ENCODE results near the gene AGTRAP.

The AGTRAP gene

DNA sequence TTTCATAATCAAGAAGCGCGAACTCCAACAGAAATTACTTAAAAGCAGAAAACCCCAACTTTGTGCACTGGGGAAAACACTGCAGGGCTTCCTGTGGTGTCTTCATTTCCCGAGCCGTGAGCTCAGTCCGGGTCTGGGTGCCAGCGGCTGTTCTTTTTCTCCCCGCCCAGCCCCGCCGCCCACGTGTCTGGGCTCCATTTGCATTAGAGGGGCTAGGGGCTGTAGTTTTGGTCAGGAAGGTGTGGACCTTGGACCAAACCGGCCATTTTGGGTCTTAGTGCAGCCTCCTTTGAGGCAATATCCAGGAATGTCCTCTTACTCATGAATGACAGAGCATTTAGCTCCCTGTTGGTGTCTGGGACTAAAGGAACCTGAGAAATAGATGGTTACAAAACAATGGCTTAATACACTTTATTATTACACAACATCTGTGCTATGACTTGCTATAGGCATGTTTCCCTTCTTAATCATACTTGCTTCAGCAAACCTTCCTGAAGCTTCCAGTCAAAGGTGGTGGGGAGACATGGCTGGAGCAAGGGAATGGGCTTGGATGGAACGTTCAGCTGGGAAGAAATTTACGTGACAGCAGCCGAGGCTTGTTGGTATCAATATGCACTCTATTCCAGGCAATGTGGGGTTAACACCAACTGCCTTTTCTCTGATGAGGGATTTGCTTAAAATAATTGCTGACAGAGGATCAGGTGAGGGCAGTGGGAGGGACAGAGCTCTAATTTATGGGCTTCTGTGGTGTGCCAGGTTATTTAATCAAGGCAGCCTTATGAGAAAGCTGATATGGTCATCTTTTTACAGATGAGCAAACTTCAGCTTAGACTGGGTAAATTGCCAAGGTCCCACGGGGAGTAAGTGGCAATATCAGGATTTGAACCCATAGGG, 1.1 kb downstream of the AGTRAP start:
- DNase-seq, result no peak

DNA sequence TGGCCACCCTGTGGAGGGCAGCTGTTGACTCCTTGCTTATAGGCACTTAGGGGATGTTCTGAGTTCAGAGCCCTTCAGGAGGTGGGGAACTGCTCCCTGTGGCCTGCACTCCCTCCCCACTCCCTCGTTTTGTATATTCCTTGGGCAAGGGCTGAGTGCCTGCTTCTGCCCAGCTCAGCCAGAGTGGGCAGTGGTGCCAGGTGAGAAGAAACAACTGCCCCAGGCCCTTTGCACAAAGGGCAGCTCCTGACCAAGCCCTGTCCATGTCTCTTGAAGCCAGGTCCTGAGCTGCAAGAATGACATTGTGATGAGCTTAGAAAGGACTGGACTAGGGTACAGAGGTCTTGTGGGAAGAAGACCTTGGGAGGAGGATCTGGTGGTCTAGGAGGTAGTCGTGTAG, 2.2 kb downstream of the AGTRAP start:
- no peak for DNase-seq

DNA sequence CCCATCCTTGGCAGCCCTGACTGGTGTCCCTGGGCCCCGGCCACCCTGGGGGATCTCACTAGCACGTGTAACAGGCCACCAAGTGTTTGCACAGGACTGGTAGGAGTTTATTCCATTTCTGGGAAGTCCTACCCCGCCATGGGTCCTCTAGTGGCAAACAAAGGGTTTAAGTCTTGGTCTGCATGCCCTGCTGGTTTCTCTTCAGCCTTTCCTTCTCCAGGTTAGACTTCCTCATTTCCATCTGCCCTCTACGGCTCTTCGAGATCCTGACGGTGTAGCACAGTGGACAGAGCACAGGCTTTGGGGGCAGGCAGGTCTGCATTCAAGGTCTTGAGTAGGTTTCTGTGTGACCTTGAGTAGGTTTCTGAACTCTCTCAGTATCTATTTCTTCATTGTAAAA, 2.8 kb downstream of the AGTRAP start:
- no peak for DNase-seq

DNA sequence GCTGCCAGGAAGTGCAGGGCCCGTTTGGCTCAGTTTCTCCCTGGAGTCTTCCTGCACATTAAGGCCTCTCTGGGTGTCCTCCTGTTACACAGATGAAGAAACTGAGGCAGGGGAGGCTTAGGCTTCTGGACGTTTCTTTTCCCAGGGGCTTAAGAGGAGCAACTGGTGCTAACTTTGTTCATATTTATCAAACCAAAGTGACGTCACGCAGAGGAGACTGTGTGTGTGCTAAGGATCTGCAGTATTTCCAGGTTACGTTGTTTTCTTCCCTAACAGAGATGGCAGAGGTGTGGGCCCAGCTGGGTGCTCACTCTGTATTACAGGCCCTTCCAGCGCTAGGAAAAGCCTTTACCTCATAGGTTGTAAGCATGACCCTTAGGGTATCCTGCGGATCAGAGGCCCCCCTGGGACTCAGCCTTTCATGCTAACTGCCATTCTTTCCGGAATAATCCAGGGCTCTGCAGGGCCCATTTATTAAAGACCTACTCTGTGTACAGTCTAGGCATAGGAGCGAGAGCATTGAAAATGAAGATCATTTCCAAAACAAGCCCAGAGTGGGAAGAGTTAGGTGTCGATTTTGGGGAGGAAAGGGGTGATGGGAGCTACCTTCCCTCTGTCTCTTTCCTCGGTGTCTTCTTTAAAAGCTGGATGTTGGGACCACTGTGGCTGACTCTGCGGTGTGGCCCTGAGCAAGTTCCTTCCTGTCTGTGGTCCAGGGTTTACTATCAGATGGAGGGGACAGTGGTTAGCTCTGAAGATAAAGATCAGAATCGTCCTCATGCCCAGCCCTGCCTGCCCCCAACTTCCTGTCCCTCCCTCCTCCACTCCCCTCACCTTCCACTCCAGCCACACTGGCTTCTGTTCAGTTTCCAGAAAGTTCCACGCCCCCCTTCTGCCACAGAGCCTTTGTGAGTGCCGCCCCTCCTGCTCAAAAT, 4.6 kb downstream of the AGTRAP start:
- no peak for DNase-seq

DNA sequence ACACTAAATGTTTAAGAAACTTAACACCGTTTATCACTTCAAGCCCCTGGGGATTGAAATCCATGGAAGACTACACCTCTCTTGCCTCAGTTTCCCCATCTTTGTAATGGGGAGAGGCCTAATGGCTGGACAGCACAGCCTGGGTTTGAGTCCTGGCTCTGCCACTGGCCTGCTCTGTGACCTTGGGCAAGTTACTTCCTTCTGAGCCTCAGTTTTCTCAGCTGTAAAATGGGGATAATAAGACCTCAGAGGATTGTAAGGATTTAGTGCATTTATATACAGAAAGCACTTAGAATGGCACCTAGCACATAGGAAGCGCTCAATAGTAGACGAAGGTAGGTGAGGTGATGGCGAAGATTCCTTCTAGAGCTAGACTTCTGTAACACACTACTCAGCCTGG, 5.5 kb downstream of the AGTRAP start:
- DNase-seq, result no peak

DNA sequence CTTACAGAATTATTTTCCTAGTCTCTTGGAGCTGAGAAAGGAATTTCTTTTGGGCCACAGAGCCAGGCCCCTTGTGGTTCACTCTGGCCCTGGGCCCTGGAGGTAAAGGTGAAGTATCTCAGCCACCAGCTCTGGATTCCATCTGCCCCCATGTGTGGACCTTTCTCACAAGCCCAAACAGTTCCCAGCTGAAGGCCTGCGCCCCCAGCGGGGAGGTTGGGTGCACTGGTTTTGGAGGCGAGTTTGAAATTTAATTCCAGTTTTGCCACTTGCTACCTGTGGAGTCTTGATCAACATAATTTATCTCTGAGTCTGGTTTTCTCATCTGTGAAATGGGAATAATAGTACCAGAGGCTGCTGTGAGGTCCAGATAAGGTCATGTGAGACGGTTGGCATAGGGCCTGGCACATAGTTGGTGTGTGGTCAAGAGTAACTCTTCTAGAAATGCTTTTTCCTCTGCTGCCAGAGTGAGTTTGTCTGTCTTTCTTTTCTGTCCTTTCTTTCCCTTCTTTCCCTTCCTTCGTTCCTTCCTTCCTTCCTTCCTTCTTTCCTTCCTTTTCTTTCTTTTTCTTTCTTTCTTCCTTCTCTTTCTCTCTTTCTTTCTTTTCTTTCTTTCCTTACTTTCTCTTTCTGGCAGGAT, 6.1 kb downstream of the AGTRAP start:
- DNase-seq, result no peak

DNA sequence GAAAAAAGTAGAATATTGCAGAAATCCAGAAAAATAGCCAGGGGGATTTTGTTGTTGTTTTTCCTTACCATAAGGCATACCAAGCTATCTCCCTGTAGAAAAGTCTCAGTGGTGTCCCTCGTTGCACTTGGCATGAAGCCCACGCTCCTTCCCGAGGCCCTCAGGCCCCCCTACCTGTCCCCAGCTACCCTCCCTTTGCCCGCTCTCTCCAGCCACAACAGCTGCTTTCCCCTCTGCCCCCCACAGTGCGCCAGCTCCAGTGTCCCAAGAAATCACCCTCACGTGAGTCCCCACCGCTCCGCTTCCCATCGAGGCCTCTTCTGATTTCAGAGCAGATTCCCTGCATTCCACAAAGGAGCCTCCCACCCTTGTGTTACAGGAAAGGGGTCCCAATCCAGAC, 8.4 kb downstream of the AGTRAP start:
- DNase-seq, result no peak

DNA sequence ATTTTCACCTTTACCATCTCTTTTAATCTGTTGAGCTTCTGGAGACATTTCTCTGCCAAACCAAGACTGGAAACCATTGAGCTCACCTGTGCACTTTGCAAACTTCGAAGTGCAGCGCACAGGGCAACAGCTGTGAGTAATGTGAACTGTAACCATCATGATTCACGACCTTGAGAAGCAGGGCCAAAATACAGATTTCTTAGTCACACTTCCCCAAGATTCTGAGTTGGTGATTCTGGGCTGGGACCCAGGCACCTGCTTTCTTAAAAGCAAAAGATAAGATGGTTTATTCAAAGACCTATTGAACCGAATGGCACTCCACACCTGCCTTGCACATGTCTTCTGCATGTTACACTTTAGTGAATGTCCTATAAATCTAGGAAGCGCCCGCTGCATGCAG, 10.2 kb downstream of the AGTRAP start:
- DNase-seq, result no peak

DNA sequence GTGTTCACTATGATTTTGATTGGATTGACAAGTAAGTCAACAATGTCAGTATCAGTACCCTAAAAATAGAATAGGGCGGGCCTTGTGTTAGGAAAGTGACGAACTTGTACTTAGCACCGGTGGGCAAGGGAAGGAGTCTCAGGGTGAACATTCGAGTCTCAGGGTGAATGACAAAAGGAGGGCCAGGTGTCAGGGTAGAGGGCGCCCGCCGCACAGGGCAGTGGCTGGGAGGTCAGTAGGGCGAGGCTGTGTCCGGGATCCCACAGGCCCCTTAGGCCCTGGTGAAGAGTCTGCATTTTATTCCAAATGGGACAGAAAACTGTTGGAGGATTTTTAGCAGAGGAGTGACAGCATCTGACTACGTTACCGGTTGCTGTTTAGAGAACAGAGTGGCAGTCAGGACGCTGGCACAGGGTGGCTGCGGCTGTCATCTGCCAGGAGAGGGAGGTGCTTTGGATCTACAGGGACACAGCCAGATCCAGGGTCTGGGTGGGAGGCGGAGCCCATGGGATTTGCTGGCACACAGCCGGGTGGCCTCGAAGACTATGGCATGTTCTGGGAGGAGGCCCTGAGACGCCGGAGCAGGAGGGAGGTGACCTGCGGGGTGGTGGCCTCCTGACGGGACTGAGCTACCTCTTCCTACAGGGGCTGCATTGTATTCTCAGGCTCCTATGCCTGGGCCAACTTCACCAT, 11.0 kb downstream of the AGTRAP start:
- no peak for DNase-seq

DNA sequence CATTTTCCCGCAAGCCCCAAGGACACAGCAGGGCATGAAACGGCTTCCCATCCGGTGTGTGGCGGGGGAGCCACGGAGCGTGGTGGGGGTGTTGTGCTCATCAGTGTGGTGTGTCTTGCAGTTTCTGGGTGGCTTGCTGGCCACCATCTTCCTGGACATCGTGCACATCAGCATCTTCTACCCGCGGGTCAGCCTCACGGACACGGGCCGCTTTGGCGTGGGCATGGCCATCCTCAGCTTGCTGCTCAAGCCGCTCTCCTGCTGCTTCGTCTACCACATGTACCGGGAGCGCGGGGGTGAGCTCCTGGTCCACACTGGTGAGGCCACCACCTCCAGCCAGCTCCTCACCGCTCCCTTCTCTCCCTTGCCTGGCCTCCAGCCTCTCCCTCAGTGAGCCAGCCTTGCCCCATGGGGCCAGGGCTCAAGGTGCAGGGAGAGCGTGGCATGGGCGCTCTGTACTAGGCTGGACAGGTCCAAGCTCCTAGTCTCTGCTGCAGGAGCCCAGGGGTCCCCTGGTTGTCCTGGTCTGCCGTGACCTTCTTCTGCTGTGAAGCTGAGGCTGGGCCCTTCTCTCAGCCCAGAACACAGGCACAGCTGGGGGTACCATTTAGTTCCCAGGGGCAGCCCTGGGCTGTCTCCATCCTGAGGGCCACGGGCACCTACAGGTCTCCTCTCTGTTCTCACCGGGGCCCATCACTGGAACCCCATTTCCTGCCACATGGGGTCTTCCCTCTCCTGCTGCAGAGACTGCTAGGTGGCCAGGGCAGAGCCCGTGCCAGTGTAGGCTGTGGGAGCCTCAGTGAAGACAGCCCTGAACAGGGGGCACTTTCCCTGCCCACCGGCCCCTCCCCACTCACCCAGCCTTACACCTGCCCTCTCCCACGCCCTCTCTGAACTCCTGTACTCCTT, 12.6 kb downstream of the AGTRAP start:
- DNase-seq, result no peak

DNA sequence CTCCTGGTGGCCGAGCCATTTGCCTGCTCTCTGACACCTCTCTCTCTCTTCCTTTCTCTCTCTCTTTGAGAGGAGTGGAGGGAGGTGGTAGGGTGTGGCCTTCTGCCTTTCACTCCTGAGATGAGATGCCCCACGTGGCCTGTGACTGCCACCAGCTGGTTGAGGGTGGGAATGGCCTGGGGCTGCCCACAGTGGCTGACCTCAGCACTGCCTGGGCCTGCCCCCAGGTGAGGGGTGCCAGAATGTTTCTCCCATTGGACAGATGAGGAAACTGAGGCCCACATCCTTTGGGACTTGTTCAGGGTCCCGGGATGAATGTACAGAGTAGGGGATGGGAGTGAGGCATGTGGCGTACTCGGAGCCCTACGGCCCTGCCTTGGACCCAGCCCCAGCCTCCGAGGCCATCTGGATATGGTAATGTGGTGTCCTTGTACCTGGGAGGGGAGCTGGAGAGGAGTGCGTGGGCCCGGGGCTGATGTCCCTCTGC, 13.3 kb downstream of the AGTRAP start:
- no peak for DNase-seq

DNA sequence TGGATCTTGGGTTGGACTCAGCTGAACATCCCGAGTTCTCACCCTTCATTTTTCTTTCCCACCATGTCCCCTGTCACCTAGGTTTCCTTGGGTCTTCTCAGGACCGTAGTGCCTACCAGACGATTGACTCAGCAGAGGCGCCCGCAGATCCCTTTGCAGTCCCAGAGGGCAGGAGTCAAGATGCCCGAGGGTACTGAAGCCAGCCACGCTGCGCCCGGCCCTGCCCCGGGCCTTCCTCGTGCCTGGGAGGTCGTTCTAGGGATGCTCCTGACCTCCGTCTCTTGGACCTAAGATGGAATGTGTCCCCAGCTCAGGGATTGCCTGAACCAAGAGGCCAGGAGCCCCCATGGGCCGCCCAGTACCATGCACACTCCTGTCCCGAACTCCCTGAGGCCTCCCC, 14.1 kb downstream of the AGTRAP start:
- DNase-seq, result no peak

DNA sequence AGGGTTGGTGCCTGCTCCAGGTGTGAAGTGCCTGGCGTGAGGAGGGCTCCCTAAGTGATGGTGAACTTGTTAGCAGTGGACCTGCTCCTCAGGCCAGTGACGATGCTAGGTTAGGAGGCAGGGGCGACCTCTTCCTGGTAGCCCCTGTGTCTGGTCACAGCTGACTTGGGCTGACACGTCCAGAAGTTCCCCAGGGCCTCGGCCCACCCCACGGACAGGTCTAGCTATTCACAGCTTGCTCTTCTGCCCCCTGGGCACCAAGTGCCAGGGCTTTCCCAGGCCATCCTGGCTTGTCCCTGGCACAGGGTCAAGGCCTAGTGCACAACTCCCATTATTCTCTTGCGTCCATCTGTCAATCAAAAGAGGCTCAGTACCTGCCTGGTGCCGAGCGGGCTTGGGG, 15.2 kb downstream of the AGTRAP start:
- DNase-seq, result no peak

DNA sequence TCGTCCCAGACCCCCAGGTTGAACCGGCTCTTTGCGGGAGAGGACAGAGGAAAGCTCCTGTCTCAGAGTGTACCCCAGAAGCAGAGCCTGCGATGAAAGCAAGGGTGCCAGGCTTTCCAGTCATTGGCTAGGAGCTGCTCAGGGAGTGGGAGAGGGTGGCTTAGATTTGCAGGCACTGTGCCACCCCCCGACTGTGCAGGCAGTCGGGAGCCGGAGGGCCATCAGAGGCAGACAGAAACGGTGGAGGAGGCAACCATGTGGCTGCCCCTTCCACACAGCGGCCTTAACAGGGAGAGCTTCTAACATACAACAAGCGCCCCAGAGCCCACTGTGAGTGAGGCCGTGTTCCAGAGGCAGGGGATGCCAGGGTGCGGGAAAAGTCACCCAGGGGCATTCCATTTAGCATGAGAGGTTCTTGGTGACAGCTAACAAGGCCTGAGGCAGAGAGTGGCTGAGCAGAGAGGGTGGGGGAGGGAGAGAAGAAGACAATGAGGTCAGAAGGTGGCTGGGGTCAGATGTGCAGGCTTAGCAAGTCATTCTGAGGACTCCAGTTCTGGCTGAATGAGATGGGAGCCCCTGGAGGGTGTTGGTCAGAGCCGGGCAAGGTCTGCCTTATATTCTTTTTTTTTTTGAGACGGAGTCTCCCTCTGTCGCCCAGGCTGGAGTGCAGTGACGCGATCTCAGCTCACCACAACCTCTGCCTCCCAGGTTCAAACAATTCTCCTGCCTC, 16.6 kb downstream of the AGTRAP start:
- no peak for DNase-seq

DNA sequence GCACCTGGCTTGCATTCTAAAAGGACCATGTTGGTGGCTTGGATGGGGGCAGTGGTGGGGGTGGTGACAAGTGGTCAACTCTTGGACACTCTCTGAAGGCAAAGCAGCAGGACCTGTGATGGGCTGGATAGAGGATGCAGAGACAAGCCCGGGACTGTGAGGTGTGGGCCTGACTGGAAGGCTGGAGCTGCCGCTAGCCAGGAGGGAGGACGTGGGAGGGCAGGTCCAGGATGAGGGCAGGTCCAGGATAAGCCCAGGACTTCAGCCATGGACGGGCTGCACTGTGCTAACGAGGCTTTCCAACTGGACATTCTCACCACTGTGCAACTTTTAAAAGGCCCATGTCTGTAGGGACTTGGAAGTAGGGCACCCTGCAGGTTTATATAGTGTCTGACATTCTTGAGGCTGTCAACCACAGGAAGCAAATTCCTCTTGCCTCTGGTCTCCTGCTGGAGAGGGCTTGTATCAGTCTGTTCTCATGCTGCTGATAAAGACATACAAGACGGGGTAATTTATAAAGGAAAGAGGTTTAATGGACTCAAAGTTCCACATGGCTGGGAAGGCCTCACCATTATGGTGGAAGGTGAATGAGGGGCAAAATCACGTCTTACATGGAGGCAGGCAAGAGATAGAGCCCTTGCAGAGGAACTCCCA, 17.7 kb downstream of the AGTRAP start:
- DNase-seq, result no peak

DNA sequence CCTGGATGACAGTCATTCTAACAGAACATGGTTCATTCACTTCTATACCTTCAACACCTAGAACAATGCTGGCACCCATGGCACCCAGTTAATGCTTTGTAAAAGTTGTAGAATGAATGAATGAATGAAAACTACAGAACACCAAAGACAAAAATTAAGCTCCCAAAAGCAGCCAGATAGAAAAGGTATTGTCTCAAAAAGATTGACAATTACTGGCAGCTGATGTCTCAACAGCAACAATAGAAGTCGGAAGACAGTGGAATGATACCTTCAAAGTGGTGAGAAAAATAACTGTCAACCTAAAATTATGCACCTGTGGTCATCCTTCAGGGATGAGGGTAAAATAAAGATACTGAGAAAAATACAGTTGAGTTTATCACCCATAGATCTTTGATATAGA, 21.1 kb downstream of the AGTRAP start:
- DNase-seq, result no peak

DNA sequence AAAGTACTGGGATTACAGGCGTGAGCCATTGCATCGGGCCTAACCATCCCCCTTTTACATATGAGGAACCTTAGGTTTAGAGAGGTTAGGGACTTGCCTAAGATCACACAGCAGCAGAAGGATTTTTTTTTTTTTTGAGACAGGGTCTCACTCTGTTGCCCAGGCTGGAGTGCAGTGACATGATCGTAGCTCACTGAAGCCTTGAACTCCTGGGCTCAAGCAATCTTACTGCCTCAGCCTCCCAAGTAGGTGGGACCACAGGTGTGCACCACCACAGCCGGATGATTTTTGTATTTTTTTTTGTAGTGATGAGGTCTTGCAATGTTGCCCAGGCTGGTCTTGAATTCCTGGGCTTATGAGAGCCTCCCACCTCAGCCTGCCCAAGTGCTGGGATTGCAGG, 23.9 kb downstream of the AGTRAP start:
- no peak for DNase-seq

DNA sequence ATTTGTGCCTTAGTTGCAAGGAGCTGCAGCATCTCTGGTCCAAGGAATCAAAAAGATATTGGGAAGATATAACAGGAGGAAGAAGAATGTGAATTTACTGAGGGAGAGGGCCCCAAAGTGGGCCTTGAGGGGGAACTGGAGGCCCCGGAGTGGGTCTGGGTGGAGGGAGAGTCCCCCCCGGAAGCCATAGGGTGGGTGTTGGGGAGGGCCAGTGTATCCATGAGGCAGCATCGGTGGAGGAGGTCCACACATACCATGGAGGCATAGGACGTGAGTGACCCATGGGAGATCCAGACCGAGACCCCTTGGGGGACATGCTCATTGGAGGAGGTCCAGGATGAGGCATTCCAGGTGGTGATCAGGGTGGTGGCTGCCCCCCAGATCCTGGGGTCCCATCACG, 25.3 kb downstream of the AGTRAP start:
- DNase-seq, result no peak

DNA sequence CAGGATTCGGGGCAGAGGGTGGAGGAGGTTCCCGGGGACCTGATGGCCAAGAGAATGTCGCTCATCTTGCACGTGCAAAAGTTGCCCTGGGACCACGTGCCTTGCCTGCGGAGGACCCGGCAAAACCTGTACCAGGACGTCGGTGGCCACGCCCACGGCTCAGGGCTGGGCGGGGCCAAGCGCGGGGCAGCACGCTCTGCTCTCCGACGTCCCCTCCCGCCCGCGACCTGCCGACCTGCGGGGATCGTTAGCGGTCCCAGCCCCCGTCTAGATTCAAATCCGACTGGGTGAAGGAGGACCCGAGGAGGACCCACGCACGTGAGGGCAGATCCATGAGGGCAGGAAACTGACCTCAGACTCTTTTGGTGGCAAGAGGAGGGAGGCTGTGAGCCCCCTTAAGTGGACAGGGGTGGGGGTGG, 26.1 kb downstream of the AGTRAP start, which contains the start of gene C1orf167:
Gene C1orf167, plus strand, starts transcription at position 206 of the 419 bp plus-strand sequence. CDS start 2,208 bp downstream, outside the sequence.
- no peak for DNase-seq

DNA sequence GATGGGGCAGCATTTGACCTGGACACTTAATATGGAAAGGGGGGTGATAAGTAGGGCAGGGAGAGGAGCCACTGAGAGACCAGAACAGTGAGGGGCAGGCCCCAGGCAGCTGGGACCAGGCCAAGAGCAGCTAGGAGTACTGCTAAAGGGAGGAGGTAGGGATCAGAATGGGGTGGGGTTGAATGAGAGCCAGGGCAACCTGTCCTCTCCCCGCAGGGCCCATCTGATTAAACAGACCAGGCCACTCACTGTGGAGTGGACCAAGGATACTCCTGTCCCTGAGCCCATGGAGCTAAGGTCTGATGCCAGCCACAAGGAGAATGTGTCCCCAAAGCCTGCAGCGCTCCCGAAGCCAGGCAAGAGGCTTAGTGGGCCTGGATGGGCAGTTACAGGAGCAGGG, 28.2 kb downstream of the AGTRAP start:
- DNase-seq, result no peak

All from NCI-H1048 (cell line).